K562 (cell line): ENCODE data around the gene FIZ1. TPM values are rescaled to one million over a fixed set of nuclear protein-coding genes. Genes with fewer than 3 reads are reported as not detected.

Experiments used
- ETS2 ChIP-seq: IDR thresholded peaks from 2 replicates; pipeline ENCODE4 v1.6.1; 2016; ENCODE audit warnings: borderline replicate concordance, missing genetic modification characterization, mild to moderate bottlenecking, moderate library complexity, missing compliant biosample characterization; ENCODE audit not compliant: poor library complexity, severe bottlenecking
- HDAC1 ChIP-seq, 2 experiments: fragments of 450-650 bp; IDR thresholded peaks; 2 replicates each; pipeline ENCODE4 v1.6.1; 2016 to 2017; ENCODE audit warnings: inconsistent platforms in 1 of 2, mild to moderate bottlenecking in 1 of 2, moderate library complexity in 1 of 2
- HDAC8 ChIP-seq: fragments of 450-650 bp; IDR thresholded peaks from 2 replicates; pipeline ENCODE4 v1.6.1; 2016; ENCODE audit warnings: mild to moderate bottlenecking, missing genetic modification characterization, moderate library complexity, missing compliant biosample characterization
- HNRNPL ChIP-seq: fragments of 200-400 bp; formaldehyde crosslinking; IDR thresholded peaks from 2 replicates; pipeline ENCODE4 v1.6.1; 2017; ENCODE audit warnings: low read depth, mild to moderate bottlenecking, low read length
- LCOR ChIP-seq: sonication (generic); formaldehyde crosslinking; IDR thresholded peaks from 2 replicates; pipeline ENCODE4 v1.8.0; 2022; ENCODE audit warnings: mild to moderate bottlenecking, missing genetic modification reagents
- NCOA1 ChIP-seq: fragments of 450-650 bp; IDR thresholded peaks from 2 replicates; pipeline ENCODE4 v1.6.1; 2016; ENCODE audit warnings: low read depth
- NFRKB ChIP-seq: fragments of 450-650 bp; IDR thresholded peaks from 2 replicates; pipeline ENCODE4 v1.6.1; 2016; ENCODE audit warnings: low read depth
- RBM17 ChIP-seq: fragments of 200-400 bp; formaldehyde crosslinking; IDR thresholded peaks from 2 replicates; pipeline ENCODE4 v1.6.1; 2017; ENCODE audit warnings: low read depth, mild to moderate bottlenecking, low read length, borderline replicate concordance
- polyA plus RNA-seq, 8 experiments: library from polyadenylated mRNA; depleted of rRNA in 4 of 8; stranded (reverse) in 5 of 8; unstranded in 3 of 8; fragments of >200 nt; fragmentation: Nextera tagmentation in 2 of 8; fragmentation: Illumina TruSeq in 1 of 8; extraction: Ambion mirVana in 2 of 8; extraction: Trizol in 1 of 8; gene quantifications; 2 replicates each; pipeline versions ENCODE4 v1.2.1 to v1.2.3, GENCODE V29; 2011 to 2014; ENCODE audit warnings: inconsistent platforms in 1 of 8, missing spikeins in 1 of 8
- total RNA-seq, 7 experiments: library from RNA; depleted of rRNA in 6 of 7; stranded (reverse); fragments of >200 nt in 6 of 7; fragmentation: Illumina TruSeq in 2 of 7; extraction: Trizol in 2 of 7; gene quantifications; 2 replicates each; pipeline versions ENCODE4 v1.2.1 to v1.2.3, GENCODE V29; 2011 to 2021; ENCODE audit warnings: low replicate concordance in 1 of 7
- TF ChIP-seq, protein P1 (sequence below), 2 experiments: fragments of 150-350 bp in 1 of 2; IDR thresholded peaks; 2 replicates each; pipeline ENCODE4 v1.6.1; 2012 to 2016; ENCODE audit warnings: low read depth in 2 of 2, low read length in 2 of 2, mild to moderate bottlenecking in 1 of 2, moderate library complexity in 1 of 2
- TF ChIP-seq, protein P2 (sequence below): sonication (generic); formaldehyde crosslinking; IDR thresholded peaks from 2 replicates; pipeline ENCODE4 v1.8.0; 2022; ENCODE audit warnings: missing genetic modification reagents, mild to moderate bottlenecking, borderline replicate concordance
- TF ChIP-seq, protein P3 (sequence below): fragments of 250-450 bp; sonication (Bioruptor Pico); IDR thresholded peaks from 2 replicates; pipeline ENCODE4 v1.4.0; 2020
- TF ChIP-seq, protein P4 (sequence below): sonication (generic); formaldehyde crosslinking; IDR thresholded peaks from 2 replicates; pipeline ENCODE4 v1.8.0; 2022; ENCODE audit warnings: mild to moderate bottlenecking, missing genetic modification reagents, borderline replicate concordance

Gene FIZ1
- total and polyA plus RNA-seq, 9 of the 15 experiments (the other 6 are each of a cell fraction or from before 2014, with no cell fraction given): 0.79 to 17.5 (median 5.5) TPM

DNA sequence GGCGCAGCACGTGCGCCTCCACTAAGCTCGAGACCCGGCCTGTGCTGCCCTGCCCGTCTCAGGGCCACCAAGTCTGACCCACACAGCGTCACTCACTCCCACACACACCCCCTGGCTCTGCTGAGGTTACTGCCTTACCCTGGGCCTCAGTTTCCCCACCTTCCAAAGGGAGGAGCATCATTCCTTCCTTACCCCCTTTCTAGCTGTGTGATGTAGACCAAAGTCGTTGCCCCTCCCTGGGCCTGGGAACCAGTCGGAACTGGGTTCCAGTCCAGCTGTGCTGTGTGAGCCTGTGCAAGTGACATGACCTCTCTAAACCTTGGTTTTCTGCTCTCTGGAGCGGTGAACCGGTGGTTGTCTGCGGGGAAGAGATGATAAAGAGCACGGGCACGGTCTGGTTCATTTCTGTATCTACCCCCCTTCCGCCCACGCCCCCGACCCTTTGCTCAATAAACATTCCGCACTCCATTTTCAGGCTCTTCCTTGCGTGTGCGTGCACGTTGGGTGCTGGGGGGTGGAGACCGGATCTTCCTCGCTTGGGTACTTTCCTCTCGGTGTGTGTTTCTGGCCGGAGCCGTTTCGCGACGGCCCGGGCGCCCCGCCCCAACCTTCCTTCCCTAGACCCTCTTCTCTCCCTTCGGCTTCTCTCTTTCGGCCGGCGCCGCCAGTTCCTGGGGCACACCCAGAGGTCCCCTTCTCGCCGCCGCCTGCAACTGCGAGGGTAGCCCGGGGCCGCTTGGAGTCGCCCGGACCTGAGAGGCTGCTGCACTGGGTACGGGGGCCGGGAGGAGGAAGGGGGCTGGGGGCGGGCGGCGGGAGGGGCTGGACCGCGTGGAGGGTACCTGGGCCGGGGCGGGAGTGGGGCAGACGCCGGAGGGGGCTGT, 43.9 kb upstream of the FIZ1 start, which contains the start of gene ZNF581 (continued):
- TF ChIP-seq, protein P1, sequence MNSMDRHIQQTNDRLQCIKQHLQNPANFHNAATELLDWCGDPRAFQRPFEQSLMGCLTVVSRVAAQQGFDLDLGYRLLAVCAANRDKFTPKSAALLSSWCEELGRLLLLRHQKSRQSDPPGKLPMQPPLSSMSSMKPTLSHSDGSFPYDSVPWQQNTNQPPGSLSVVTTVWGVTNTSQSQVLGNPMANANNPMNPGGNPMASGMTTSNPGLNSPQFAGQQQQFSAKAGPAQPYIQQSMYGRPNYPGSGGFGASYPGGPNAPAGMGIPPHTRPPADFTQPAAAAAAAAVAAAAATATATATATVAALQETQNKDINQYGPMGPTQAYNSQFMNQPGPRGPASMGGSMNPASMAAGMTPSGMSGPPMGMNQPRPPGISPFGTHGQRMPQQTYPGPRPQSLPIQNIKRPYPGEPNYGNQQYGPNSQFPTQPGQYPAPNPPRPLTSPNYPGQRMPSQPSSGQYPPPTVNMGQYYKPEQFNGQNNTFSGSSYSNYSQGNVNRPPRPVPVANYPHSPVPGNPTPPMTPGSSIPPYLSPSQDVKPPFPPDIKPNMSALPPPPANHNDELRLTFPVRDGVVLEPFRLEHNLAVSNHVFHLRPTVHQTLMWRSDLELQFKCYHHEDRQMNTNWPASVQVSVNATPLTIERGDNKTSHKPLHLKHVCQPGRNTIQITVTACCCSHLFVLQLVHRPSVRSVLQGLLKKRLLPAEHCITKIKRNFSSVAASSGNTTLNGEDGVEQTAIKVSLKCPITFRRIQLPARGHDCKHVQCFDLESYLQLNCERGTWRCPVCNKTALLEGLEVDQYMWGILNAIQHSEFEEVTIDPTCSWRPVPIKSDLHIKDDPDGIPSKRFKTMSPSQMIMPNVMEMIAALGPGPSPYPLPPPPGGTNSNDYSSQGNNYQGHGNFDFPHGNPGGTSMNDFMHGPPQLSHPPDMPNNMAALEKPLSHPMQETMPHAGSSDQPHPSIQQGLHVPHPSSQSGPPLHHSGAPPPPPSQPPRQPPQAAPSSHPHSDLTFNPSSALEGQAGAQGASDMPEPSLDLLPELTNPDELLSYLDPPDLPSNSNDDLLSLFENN (IDR thresholded peaks at IDR 0.05; ENCODE audit: low read depth in 2 of 2, low read length in 2 of 2): no peak
- TF ChIP-seq HDAC1 (IDR thresholded peaks at IDR 0.05): peak; percentile 39 to 80; a peak in 3 of 4 replicates
- TF ChIP-seq, protein P2, sequence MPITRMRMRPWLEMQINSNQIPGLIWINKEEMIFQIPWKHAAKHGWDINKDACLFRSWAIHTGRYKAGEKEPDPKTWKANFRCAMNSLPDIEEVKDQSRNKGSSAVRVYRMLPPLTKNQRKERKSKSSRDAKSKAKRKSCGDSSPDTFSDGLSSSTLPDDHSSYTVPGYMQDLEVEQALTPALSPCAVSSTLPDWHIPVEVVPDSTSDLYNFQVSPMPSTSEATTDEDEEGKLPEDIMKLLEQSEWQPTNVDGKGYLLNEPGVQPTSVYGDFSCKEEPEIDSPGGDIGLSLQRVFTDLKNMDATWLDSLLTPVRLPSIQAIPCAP (CRISPR knock-in tag): no peak
- TF ChIP-seq NFRKB: 0 out of 2 replicates have a peak, but pooled peaks have one; percentile 57
- no peak for TF ChIP-seq HDAC8 (tag)
- TF ChIP-seq LCOR (CRISPR knock-in tag): no peak
- TF ChIP-seq HNRNPL: no peak
- no peak for TF ChIP-seq ETS2 (tag)
- no peak for TF ChIP-seq RBM17
- TF ChIP-seq, protein P3, sequence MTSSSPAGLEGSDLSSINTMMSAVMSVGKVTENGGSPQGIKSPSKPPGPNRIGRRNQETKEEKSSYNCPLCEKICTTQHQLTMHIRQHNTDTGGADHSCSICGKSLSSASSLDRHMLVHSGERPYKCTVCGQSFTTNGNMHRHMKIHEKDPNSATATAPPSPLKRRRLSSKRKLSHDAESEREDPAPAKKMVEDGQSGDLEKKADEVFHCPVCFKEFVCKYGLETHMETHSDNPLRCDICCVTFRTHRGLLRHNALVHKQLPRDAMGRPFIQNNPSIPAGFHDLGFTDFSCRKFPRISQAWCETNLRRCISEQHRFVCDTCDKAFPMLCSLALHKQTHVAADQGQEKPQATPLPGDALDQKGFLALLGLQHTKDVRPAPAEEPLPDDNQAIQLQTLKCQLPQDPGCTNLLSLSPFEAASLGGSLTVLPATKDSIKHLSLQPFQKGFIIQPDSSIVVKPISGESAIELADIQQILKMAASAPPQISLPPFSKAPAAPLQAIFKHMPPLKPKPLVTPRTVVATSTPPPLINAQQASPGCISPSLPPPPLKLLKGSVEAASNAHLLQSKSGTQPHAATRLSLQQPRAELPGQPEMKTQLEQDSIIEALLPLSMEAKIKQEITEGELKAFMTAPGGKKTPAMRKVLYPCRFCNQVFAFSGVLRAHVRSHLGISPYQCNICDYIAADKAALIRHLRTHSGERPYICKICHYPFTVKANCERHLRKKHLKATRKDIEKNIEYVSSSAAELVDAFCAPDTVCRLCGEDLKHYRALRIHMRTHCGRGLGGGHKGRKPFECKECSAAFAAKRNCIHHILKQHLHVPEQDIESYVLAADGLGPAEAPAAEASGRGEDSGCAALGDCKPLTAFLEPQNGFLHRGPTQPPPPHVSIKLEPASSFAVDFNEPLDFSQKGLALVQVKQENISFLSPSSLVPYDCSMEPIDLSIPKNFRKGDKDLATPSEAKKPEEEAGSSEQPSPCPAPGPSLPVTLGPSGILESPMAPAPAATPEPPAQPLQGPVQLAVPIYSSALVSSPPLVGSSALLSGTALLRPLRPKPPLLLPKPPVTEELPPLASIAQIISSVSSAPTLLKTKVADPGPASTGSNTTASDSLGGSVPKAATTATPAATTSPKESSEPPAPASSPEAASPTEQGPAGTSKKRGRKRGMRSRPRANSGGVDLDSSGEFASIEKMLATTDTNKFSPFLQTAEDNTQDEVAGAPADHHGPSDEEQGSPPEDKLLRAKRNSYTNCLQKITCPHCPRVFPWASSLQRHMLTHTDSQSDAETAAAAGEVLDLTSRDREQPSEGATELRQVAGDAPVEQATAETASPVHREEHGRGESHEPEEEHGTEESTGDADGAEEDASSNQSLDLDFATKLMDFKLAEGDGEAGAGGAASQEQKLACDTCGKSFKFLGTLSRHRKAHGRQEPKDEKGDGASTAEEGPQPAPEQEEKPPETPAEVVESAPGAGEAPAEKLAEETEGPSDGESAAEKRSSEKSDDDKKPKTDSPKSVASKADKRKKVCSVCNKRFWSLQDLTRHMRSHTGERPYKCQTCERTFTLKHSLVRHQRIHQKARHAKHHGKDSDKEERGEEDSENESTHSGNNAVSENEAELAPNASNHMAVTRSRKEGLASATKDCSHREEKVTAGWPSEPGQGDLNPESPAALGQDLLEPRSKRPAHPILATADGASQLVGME (CRISPR knock-in tag): no peak
- peak; percentile 98 for TF ChIP-seq NCOA1
- TF ChIP-seq, protein P4, sequence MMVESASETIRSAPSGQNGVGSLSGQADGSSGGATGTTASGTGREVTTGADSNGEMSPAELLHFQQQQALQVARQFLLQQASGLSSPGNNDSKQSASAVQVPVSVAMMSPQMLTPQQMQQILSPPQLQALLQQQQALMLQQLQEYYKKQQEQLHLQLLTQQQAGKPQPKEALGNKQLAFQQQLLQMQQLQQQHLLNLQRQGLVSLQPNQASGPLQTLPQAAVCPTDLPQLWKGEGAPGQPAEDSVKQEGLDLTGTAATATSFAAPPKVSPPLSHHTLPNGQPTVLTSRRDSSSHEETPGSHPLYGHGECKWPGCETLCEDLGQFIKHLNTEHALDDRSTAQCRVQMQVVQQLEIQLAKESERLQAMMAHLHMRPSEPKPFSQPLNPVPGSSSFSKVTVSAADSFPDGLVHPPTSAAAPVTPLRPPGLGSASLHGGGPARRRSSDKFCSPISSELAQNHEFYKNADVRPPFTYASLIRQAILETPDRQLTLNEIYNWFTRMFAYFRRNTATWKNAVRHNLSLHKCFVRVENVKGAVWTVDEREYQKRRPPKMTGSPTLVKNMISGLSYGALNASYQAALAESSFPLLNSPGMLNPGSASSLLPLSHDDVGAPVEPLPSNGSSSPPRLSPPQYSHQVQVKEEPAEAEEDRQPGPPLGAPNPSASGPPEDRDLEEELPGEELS: no peak
